OCI-LY3 (cell line): ENCODE data around the gene RILPL2.
"Not testable (repeated sequence)": the region's sequence is repeated elsewhere in the genome, so short reads cannot be mapped to it uniquely, and the experiment has no call there.

Source experiments
- H2AFZ ChIP-seq: fragments of 200-600, 300-600 bp; shearing (Covaris generic); 2 replicates; pipeline ENCODE4 v1.6.0; 2014; ENCODE audit warnings: antibody characterized with exemption, low read depth, low read length
- H3K27ac ChIP-seq: fragments of 200-600, 300-600 bp; sonication (generic); 2 replicates; pipeline ENCODE4 v1.5.1; 2014; ENCODE audit warnings: mild to moderate bottlenecking, low read length, moderate library complexity, mixed read lengths
- H3K27me3 ChIP-seq: fragments of 200-600, 300-600 bp; sonication (generic); 2 replicates; pipeline ENCODE4 v1.6.1; 2014; ENCODE audit warnings: low read depth, low read length, mixed read lengths
- H3K36me3 ChIP-seq: fragments of 200-600, 300-600 bp; sonication (generic); replicated peaks from 2 replicates; pipeline ENCODE3; 2014; ENCODE audit warnings: low read depth, low read length, mixed read lengths
- H3K4me1 ChIP-seq: fragments of 300-600, 200-600 bp; sonication (generic); 2 replicates; pipeline ENCODE4 v1.6.1; 2014; ENCODE audit warnings: low read length, mixed read lengths
- H3K4me2 ChIP-seq: fragments of 200-600, 300-600 bp; sonication (generic); 2 replicates; pipeline ENCODE4 v1.6.1; 2014; ENCODE audit warnings: low read length, mixed read lengths
- H3K4me3 ChIP-seq: fragments of 300-600, 200-600 bp; sonication (generic); 2 replicates; pipeline ENCODE4 v1.5.1; 2014; ENCODE audit warnings: antibody characterized with exemption, mild to moderate bottlenecking, low read length, moderate library complexity
- H3K79me2 ChIP-seq: fragments of 300-600, 200-600 bp; shearing (Covaris generic); 2 replicates; pipeline ENCODE4 v1.6.1; 2014; ENCODE audit warnings: mild to moderate bottlenecking, low read length, mixed read lengths
- H3K9ac ChIP-seq: fragments of 300-600, 200-600 bp; shearing (Covaris generic); 2 replicates; pipeline ENCODE4 v1.6.0; 2014; ENCODE audit warnings: mild to moderate bottlenecking, low read length, moderate library complexity
- H3K9me3 ChIP-seq: fragments of 200-600, 300-600 bp; shearing (Covaris generic); 2 replicates; pipeline ENCODE4 v1.6.1; 2014; ENCODE audit warnings: low read length, mixed read lengths; ENCODE audit not compliant: insufficient read depth
- H4K20me1 ChIP-seq: fragments of 200-600, 300-600 bp; sonication (generic); 2 replicates; pipeline ENCODE4 v1.6.1; 2016; ENCODE audit warnings: low read length, mixed read lengths; ENCODE audit not compliant: insufficient read depth
- EZH2phosphoT487 ChIP-seq: fragments of 200-600 bp; shearing (Covaris generic); IDR thresholded peaks from 2 replicates; pipeline ENCODE4 v1.6.1; 2018; ENCODE audit warnings: antibody characterized with exemption, mixed run types, low read depth
- TF ChIP-seq, protein P1 (sequence below): fragments of 200-600, 300-600 bp; sonication (generic); IDR thresholded peaks from 2 replicates; pipeline ENCODE4 v1.5.1; 2014; ENCODE audit warnings: antibody characterized with exemption, low read length, low read depth

RILPL2 gene

DNA sequence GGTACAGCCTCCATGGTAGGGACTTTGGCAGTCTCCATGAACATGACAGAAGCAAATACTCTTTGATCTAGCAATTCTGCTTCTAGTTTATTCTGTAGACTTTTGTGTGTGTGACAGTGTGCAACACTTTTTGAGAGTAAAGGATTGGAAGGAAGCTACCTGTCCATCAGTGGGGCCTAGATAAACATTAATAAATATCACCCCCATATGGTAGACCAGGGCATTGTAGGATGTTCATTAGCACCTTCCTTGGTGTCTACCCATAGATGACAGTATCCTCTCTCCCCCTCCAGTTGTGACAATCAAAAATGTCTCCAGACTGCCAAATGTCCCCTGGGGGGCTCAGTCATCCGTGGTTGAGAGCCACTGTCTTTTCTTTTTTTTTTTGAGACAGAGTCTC is 32.3 kb upstream of the RILPL2 start:
- Histone ChIP-seq H3K79me2 (peaks cover 17% of the 10 kb centered on the region), H2AFZ (no peak overlapping the region), H4K20me1 (peaks cover 22% of the 10 kb centered on the region), H3K27me3 (no peaks in the 10 kb centered on the region), H3K36me3 (peaks cover 29% of the 10 kb centered on the region), H3K4me2 (no peak overlapping the region), H3K4me3 (no peak overlapping the region), H3K9me3 (no peaks in the 10 kb centered on the region), H3K4me1 (no peaks in the 10 kb centered on the region), H3K9ac (no peak overlapping the region), H3K27ac (no peak overlapping the region)
- TF ChIP-seq EZH2phosphoT487 = no peak
- TF ChIP-seq, protein P1, sequence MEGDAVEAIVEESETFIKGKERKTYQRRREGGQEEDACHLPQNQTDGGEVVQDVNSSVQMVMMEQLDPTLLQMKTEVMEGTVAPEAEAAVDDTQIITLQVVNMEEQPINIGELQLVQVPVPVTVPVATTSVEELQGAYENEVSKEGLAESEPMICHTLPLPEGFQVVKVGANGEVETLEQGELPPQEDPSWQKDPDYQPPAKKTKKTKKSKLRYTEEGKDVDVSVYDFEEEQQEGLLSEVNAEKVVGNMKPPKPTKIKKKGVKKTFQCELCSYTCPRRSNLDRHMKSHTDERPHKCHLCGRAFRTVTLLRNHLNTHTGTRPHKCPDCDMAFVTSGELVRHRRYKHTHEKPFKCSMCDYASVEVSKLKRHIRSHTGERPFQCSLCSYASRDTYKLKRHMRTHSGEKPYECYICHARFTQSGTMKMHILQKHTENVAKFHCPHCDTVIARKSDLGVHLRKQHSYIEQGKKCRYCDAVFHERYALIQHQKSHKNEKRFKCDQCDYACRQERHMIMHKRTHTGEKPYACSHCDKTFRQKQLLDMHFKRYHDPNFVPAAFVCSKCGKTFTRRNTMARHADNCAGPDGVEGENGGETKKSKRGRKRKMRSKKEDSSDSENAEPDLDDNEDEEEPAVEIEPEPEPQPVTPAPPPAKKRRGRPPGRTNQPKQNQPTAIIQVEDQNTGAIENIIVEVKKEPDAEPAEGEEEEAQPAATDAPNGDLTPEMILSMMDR = peak; percentile 56

DNA sequence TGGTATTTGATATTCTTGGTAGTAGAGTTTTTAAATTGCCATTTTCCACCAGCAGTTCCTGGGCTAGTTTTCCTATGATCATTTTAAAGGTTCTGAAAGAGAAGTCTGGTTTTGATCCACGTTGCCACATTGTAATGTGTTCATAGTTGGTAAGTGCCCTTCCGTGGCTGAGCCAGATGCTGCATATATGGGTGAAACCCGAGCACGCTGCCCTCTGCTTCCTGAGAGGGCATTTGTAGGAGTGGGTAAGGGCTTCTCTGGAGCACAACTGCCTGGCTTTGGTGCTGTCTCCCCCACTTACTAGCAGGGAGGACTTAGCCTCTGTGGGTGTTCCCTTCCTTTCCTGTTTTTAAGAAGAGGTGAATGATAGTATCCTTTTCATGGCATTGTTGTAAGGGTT is 28.6 kb upstream of the RILPL2 start:
- Histone ChIP-seq H3K36me3 (peaks cover 37% of the 10 kb centered on the region), H2AFZ (no peak overlapping the region), H3K9ac (no peak overlapping the region), H3K4me2 (no peak overlapping the region), H3K9me3 (no peaks in the 10 kb centered on the region), H3K27me3 (no peaks in the 10 kb centered on the region), H3K79me2 (peaks cover 42% of the 10 kb centered on the region), H3K4me3 (no peak overlapping the region), H4K20me1 (peaks cover 27% of the 10 kb centered on the region), H3K4me1 (no peaks in the 10 kb centered on the region), H3K27ac (no peak overlapping the region)
- TF ChIP-seq, protein P1 = no peak
- no peak for TF ChIP-seq EZH2phosphoT487

DNA sequence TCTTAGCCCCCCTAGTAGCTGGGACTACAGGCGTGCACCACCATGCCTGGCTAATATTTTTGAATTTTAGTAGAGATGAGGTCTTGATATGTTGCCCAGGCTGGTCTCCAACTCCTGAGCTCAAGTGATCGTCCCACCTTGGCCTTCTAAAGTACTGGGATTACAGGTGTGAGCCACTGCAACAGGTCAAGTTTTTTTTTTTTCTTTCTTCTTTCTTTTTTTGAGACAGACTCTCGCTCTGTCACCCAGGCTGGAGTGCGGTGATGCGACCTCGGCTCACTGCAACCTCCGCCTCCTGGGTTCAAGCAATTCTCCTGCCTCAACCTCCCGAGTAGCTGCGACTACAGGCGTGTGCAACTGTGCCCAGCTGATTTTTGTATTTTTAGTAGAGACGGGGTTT is 26.7 kb upstream of the RILPL2 start:
- H3K4me3 ChIP-seq, H3K9ac ChIP-seq, H3K27ac ChIP-seq, H2AFZ ChIP-seq, H3K4me2 ChIP-seq, H3K27me3 ChIP-seq, H3K9me3 ChIP-seq: not testable (repeated sequence)
- peaks cover 58% of the 10 kb centered on the region for H3K79me2 ChIP-seq
- peaks cover 24% of the 10 kb centered on the region for H4K20me1 ChIP-seq
- H3K4me1 ChIP-seq = peaks cover 12% of the 10 kb centered on the region
- peaks cover 37% of the 10 kb centered on the region for H3K36me3 ChIP-seq

DNA sequence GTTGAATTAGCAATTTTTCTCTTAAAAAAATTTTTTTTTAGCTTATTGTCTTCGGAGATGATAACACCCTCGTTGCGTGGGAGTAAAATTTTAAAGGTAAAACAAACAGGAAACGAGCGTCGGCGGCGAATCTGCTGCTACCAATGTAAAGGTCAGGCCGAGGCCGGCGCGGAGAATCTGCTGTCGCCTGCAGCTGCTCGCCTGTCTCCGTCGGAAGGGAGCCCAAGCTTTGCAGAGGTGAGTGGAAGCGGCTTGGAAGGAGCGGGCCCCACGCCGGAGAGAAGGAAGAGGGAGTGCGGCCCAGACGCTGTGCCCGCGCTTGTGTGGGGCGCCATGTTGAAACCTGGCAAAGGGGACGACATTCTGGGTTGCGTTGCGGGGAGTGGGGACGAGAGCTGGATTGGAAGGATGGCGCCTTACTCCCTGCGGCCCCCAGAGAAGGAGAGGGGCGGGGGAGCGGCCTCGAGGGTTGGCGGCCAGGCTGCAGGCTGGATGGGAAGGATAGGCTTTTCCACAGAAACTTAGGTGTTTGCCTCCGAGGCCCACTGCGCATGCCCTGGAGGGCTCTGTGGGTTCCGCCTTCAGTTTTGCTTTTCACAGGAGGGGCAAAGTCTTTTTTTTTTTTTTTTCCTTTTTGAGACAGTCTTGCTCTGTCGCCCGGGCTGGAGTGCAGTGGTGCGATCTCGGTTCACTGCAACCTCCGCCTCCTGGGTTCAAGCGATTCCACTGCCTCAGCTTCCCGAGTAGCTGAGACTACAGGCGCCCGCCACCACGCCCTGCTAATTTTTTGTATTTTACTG is 21.7 kb upstream of the RILPL2 start, which contains the start of gene SNRNP35:
Gene SNRNP35, plus strand, starts transcription at position 160 of the 800 bp plus-strand sequence. CDS start 7,402 bp downstream, outside the sequence.
- Histone ChIP-seq H3K36me3 (peaks cover 8% of the 10 kb centered on the region), H3K27me3 (no peaks in the 10 kb centered on the region), H4K20me1 (peaks cover 5% of the 10 kb centered on the region; the same call in 1 of the 2 replicates), H2AFZ (peak within 1 kb of the TSS; percentile 81), H3K4me1 (peaks cover 12% of the 10 kb centered on the region), H3K9me3 (no peaks in the 10 kb centered on the region), H3K4me3 (peak within 1 kb of the TSS; percentile 78), H3K4me2 (peak within 1 kb of the TSS; percentile 79), H3K27ac (peak within 1 kb of the TSS; percentile 86), H3K9ac (peak within 1 kb of the TSS; percentile 91), H3K79me2 (peaks cover 38% of the 10 kb centered on the region)
- no peak for TF ChIP-seq EZH2phosphoT487
- TF ChIP-seq, protein P1 = no peak
